NCI-H2196 treated with DMSO at 0.1 percent for 48 hours (cell line): ENCODE measurements around the gene CPD.
A peak's percentile ranks its signal among the peaks of the same experiment; 100 is the strongest.
"Not testable (repeated sequence)": the region's sequence is repeated elsewhere in the genome, so short reads cannot be mapped to it uniquely, and the experiment has no call there.

ENCODE experiments used
- DNase-seq: peaks from one replicate; lab custom pipeline; 2025; ENCODE audit not compliant: unreplicated experiment; lab: John Stamatoyannopoulos, UW

CPD gene

DNA sequence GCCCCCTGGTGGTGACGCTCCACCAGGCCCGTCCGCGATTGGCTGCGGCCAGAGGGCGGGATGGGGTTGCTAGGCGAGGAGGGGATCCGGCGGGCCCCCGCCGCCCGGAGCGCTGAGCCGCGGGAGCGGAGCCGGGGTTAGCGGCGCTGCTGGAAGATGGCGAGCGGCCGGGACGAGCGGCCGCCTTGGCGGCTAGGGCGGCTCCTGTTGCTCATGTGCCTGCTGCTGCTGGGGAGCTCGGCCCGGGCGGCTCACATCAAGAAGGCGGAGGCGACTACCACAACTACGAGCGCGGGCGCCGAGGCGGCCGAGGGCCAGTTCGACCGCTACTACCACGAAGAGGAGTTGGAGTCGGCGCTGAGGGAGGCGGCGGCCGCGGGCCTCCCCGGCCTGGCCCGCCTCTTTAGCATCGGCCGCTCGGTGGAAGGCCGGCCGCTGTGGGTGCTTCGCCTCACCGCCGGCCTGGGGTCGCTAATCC is at the start of gene CPD:
Gene CPD (plus strand): TSS at position 103 of the 478 bp plus-strand sequence. CDS start 54 bp downstream, at position 157.
- peak; percentile 68 for DNase-seq

DNA sequence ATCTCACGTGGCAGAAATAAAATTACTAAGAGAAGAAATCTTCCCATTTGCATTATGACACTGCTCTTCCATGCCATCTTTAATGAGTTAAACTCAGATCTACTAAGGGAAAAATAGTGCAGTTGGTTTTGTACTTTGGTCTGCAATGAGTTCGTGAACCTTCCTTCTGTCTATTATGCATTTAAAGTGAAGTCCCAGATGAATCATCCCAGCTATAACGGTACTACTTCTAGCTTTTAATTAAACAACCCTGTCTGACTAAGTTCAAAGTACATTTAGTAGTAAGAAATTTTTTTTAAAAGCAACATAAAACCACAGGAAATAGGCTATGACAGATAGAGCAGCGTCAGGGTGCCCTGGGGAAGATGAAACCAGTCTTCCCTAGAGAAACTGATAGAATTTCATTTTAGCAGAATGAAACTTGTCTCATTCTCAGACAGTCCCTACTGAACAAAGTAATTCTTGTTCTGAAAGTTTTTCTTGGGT is 46.6 kb upstream of the CPD start:
- no peak for DNase-seq

- DNase-seq, result no peak
Measured at GRCh38 chr17:30333503-30334360, 45.0 kb upstream of the CPD start, which contains the start of gene TMIGD1. TSS of gene TMIGD1 (minus strand) at chr17:30334057. CDS start at chr17:30332133, 1,924 bp downstream.

DNA sequence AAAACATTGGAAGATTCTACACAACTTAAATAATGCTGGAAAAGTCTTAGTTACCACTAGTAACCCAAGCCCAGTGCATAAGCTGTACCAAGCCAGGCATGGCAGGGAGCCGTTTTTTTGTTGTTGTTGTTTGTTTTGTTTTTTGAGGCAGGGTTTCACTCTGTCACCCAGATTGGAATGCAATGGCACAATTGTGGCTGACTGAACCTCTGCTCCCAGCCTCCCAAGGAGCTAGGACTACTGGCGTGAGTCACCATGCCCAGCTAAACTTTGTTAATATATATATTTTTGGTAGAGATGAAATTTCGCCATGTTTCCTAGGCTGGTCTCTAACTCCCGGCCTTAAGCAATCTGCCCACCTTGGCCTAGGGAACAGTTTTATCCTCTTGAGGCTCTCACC is 44.3 kb upstream of the CPD start:
- no peak for DNase-seq

DNA sequence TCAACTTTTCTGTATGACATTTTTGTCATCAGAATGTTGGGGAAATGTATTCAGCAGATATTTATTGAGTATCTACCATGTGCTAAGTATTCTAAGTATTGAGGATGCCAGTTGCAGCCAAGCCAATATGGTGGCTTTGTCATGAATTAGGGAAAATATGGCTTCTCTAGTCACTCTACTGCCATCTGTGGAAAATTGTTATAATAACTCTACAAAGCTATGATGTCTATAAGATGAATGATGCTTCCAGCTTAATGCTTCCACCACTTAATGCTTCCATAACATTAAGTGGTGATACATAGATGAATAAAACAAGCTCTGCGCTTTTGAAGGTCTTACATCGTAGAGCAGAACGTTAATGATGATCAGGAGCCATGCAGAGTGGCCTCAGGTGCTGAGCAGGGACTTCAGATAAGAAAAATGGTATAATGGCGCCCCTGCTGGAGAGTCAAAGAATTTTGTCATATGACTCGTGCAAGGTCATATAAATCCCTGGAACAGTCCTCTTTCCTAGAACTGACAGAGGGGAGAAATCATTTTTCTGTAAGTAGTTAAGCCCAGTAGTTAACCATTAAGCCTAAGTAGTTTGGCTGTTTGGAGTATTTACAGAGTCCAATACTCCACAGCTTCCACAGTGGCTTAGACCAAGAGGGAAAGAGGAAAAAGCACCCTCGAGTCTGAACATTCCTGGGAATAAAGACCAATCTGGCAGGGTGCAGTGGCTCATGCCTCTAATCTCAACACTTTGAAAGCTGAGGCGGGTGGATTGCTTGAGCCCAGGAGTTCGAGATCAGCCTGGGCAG is 42.2 kb upstream of the CPD start:
- DNase-seq, result no peak

GRCh38 chr17:30337393-30337999 is 41.2 kb upstream of the CPD start:
- DNase-seq, result no peak

- no peak for DNase-seq
Measured at GRCh38 chr17:30339086-30339485, 39.6 kb upstream of the CPD start.

DNA sequence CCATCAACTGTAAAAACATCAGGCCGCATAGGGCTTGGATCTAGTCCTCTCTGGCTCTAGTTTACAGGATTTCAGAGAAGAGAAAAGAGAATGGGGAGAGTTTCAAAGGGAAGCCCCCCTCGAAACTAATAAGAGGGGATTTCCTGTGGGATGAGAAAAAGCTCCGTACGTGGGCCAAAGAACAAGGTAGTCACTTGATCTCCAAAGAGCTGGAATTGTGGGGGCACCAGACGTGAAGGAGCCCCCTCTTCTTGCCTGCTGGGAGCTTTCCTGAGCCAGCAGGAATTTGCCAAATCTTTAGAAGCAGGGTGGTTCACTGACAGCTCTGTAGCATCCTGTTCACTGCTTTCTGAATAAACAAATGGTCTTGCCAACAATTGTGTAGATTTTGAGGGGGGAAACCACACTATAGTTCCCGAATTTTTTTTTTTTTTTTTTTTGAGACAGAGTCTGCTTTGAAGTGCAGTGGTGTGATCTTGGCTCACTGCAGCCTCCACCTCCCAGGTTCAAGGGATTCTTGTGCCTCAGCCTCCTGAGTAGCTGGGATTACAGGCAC is 37.8 kb upstream of the CPD start:
- DNase-seq, result no peak

DNA sequence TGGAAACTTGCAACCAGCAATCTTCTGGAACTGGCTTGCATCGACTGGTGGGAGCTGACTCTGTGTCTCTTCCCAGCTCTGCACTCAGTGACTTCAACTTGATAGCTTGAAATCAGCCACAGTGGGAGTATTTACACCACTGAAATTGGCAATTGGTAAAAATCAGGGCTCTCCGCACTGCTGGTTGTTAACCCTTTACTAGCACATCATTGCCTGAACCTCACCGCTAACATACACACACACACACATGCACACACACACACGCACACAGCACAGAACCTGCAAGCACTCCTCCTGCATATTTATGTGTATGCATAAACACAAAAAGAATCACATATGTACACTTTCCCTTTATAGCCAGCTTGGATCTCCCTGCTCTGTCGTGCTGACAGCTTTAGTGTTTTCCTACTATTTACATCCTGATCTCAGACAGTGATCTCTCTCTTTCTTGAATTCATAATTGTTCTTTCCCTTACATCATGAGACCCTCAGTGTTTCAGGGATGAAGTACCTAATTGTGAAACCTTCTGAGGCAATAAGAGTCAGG is 37.0 kb upstream of the CPD start:
- no peak for DNase-seq

DNA sequence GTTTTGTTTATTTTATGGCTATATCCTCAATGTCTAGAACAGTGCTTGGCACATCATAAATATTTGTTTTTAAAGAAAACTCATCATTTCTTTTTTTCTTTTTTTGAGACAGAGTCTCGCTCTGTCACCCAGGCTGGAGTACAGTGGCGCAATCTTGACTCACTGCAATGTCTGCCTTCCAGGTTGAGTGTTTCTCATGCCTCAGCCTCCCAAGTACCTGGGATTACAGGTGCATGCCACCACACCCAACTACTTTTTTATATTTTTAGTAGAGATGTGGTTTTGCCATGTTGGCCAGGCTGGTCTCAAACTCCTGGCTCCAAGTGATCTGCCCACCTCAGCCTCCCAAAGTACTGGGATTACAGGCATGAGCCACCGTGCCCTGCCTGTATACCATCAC is 35.5 kb upstream of the CPD start:
- not testable (repeated sequence) for DNase-seq

GRCh38 chr17:30343796-30344195 is 34.9 kb upstream of the CPD start:
- DNase-seq, result no peak

DNA sequence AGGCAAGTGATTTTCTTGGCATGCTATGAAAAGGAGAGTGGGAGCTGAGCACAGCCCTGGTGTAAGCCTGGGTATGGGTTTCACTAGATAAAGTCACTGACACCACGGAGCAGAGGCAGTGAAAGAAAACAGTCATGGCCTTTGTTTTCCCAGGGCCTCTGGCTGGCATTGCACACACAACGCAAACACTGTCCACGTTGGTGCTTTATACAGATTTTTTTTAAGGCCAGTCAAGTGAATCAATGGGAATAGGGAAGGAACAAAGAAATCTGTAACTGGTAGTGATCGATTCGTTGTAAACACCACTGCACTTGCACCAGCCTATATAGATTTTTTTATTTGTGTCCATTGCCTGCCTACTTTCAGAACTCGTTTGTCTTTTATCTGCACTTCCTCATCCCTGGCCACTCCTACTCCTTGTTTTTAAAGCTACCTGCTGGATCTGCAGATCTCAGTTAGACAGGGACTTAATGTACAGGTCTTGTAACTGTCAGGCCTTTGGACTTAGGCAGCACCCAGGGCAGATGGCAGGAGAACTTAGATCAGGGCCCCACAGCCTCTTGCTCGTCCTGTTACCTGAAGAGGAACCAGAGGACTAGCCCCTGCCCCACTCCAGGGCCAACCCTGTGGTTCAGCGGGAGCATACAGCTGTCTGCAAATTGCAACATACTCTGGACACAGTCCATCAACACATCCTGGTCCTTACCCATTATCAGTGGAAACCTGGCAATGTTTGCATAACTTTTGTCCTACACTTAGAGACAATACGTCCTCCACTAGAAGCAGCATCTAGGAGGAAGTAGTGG is 34.2 kb upstream of the CPD start:
- peak; percentile 66 for DNase-seq

DNA sequence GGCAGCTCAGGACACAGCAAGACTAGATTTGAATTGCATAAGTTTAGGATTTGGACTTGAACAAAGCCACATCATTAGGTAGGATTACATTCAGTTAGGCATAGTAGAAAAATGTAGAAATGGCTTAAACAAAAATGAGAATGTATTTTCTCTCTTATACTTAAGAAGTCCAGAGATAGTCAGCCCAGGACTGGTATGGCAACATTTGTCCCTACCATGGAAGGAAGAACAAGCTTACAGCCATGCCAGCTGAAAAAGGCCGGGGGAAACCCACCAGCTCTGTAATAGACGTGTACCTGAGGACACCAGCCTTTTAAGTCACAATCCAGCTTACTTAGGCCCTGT is 33.7 kb upstream of the CPD start:
- no peak for DNase-seq

DNA sequence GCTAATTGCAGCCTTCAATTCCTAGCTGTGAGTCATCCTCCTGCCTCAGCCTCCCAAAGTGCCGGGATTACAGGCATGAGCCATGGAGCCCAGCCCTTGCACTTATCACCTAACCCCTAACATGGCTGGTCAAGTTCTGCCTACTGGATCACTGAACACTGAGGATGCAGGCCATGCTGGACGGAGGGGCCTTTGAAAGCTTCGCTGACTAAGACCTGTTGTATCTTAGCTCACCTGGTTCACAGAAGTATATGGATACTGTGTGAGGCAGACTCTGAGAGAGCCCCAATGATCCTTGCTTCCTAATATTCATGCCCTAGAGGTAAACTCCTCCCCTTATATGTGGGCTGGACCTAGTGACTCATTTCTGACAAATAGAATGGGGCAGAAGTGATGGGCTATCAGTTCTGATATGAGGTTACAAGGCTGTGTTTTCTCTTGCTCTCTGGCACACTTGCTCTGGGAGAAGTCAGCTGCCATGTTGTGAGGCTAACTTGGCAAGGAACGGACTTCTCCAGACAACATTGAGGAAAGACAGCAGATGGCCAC is 33.1 kb upstream of the CPD start:
- DNase-seq, result no peak

DNA sequence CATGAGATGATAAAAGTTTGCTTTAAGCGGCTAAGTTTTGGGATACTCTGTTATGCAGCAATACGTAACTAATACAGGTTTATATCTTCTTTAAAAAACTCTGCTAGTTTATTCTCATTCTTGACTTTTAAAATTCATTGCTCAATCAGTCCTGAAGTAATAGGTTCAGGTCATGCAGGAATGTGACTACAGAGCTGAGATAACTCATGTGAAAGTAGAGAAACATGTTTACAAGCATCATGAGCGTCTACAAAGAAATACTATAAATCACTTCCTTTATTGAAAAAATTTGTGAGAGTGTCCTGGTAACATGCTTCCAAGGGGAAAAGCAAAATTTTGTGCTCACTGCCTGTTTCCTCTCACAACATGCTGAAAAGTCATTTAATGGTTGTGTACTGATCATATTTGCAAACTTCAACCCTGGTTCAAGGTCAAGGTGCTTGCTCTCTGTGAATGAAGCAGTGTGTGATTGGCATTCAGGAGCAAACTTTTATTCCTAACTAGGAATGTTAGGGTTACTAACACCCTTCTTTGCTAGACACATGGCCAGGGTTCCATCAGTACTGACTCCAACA is 32.4 kb upstream of the CPD start:
- DNase-seq, result no peak

GRCh38 chr17:30347488-30347887 is 31.2 kb upstream of the CPD start:
- no peak for DNase-seq

DNA sequence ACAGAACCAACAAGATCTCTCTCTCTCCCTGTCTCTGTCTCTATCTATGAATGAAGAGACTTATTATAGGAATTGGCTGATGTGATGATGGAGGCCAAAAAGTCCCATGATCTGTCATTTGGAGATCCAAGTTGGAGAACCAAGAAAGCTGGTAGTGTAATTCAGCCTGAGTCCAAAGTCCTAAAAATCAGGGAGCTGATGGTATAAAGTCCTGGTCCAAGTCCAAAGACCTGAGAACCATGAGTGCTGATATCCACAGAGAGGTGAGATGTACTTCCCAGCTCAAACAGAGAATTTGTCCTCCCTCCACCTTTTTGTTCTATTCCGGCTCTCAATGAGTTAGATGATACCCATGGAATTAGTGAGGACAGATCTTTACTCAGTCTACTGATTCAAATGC is 29.5 kb upstream of the CPD start:
- no peak for DNase-seq

GRCh38 chr17:30351263-30351662 is 27.5 kb upstream of the CPD start:
- DNase-seq, result not testable (repeated sequence)

GRCh38 chr17:30351735-30352134 is 27.0 kb upstream of the CPD start:
- DNase-seq, result no peak
